Left lung (tissue), 10 donors: ENCODE results near the gene PRDM2. TPM values are rescaled to one million over a fixed set of nuclear protein-coding genes. Genes with fewer than 3 reads are reported as not detected.

ENCODE experiments used
- ATAC-seq: fragments of 200-7000 bp; cut with Tn5 transposase; one replicate; pipeline ENCODE4 v1.9.1; 2020; ENCODE audit warnings: moderate library complexity
- DNase-seq, 4 donors: peaks; one replicate each; pipeline ENCODE4 v3.0.0-alpha.2; 2013 to 2020
- H3K27ac ChIP-seq, 2 donors: fragments of 200-600 bp; sonication (generic) in 1 of 2; one replicate each; pipeline versions ENCODE4 v1.5.0 to v1.8.0; 2020 to 2021
- H3K27me3 ChIP-seq, 2 donors: fragments of 200-600 bp; sonication (generic) in 1 of 2; one replicate each; pipeline versions ENCODE4 v1.5.0 to v1.8.0; 2020 to 2021
- H3K36me3 ChIP-seq, 2 donors: fragments of 200-600 bp; sonication (generic) in 1 of 2; one replicate each; pipeline versions ENCODE4 v1.5.0 to v1.8.0; 2020 to 2021
- H3K4me1 ChIP-seq, 2 donors: fragments of 200-600 bp; one replicate each; pipeline ENCODE4 v1.8.0; 2021
- H3K4me3 ChIP-seq, 2 donors: fragments of 200-600 bp; sonication (generic) in 1 of 2; one replicate each; pipeline versions ENCODE4 v1.5.0 to v1.8.0; 2020 to 2021; ENCODE audit warnings: mild to moderate bottlenecking in 1 of 2
- H3K9me3 ChIP-seq, 2 donors: fragments of 200-600 bp; sonication (generic) in 1 of 2; one replicate each; pipeline versions ENCODE4 v1.5.0 to v1.8.0; 2020 to 2021
- intact Hi-C, 2 donors: fragments of 100-400 bp; cut with DNase I; formaldehyde crosslinking; loops; one replicate each; pipeline versions ENCODE4 v1.11.2 to v1.14.2; 2022
- polyA plus RNA-seq, 6 donors: library from polyadenylated mRNA; unstranded; fragments of 120-200 nt; gene quantifications; one replicate each; pipeline ENCODE4 v1.2.1, GENCODE V29; 2013; ENCODE audit not compliant: insufficient read length in 6 of 6
- total RNA-seq, 2 donors: library from RNA; stranded (reverse); fragmentation: NEBNext Ultra II Directional; extraction: Animal tissue kit (Norgen Biotek cat#: 25700); gene quantifications; one replicate each; pipeline ENCODE4 v1.2.1, GENCODE V29; 2021
- TF ChIP-seq, protein P1 (sequence below), 2 donors: fragments of 200-600 bp; sonication (generic) in 1 of 2; IDR thresholded peaks; one replicate each; pipeline versions ENCODE4 v1.5.0 to v1.8.0; 2021; ENCODE audit warnings: antibody characterized with exemption in 2 of 2
- donor health status: DM: no; HTN: yes; CAD: no.
- donor health status: DM: no; HTN: no; CAD: no.

Gene PRDM2
- total and polyA plus RNA-seq, 8 donors, result 39.6 to 51.7 (median 44.9) TPM

GRCh38 chr1:13812456-13813397 is 112.7 kb downstream of the PRDM2 start:
- intact Hi-C loops, result no loop called here
- ATAC-seq (no peak), DNase-seq (no peak)
- Histone ChIP-seq H3K9me3 (no peaks in the 10 kb centered on the region), H3K36me3 (peaks cover 0 to 16% of the 10 kb centered on the region in 2 donors), H3K27me3 (no peaks in the 10 kb centered on the region), H3K27ac (no peak overlapping the region), H3K4me3 (no peak overlapping the region), H3K4me1 (peaks cover 0 to 3% of the 10 kb centered on the region in 2 donors)
- TF ChIP-seq, protein P1, sequence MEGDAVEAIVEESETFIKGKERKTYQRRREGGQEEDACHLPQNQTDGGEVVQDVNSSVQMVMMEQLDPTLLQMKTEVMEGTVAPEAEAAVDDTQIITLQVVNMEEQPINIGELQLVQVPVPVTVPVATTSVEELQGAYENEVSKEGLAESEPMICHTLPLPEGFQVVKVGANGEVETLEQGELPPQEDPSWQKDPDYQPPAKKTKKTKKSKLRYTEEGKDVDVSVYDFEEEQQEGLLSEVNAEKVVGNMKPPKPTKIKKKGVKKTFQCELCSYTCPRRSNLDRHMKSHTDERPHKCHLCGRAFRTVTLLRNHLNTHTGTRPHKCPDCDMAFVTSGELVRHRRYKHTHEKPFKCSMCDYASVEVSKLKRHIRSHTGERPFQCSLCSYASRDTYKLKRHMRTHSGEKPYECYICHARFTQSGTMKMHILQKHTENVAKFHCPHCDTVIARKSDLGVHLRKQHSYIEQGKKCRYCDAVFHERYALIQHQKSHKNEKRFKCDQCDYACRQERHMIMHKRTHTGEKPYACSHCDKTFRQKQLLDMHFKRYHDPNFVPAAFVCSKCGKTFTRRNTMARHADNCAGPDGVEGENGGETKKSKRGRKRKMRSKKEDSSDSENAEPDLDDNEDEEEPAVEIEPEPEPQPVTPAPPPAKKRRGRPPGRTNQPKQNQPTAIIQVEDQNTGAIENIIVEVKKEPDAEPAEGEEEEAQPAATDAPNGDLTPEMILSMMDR (IDR thresholded peaks at IDR 0.05), result no peak

DNA sequence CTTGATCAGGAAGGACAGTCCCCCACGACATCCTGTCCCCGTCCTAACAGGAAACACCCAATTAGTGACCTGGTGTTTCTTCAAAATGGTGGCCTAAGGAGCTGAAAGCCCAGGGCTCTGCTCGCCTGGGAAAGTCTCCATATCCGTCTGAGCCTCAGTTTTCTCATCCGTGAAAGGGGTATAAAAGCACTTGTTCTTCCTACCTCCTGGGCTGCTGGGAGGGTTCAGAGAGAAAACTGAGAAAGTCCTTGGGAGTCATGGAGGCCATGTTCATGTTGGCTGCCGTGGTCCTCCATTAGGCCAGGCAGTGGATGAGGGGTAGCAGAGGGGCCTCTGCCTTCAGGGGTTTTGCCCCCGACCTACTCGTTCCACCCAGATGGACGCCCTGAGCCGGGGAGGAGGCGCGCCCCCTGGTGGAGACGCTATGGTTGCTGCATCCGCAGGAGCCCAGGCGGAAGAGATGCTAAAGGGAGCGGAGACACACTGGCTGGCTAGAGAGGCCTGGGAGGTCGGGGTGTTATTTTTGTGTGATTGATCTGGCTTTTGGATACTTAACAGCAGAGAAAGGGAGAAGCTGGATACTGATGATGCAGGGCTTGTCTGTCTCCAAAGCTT is 113.5 kb downstream of the PRDM2 start:
- intact Hi-C loops, result no loop called here
- TF ChIP-seq, protein P1 (IDR thresholded peaks at IDR 0.05), result peak; percentile 49 to 74
- ATAC-seq, result peak; percentile 61
- Histone ChIP-seq H3K4me1 (peaks cover 0 to 3% of the 10 kb centered on the region in 2 donors), H3K27me3 (no peaks in the 10 kb centered on the region), H3K9me3 (no peaks in the 10 kb centered on the region), H3K4me3 (no peak overlapping the region), H3K27ac (no peak overlapping the region), H3K36me3 (peaks cover 0 to 18% of the 10 kb centered on the region in 2 donors)
- DNase-seq, result peak in 2 of 4 donors; percentile 33 to 92

GRCh38 chr1:13814131-13814530 is 114.1 kb downstream of the PRDM2 start:
- Histone ChIP-seq H3K27me3 (no peaks in the 10 kb centered on the region), H3K4me1 (peaks cover 0 to 3% of the 10 kb centered on the region in 2 donors), H3K9me3 (no peaks in the 10 kb centered on the region), H3K4me3 (no peak overlapping the region), H3K36me3 (peaks cover 0 to 18% of the 10 kb centered on the region in 2 donors), H3K27ac (no peak overlapping the region)
- no peak for ATAC-seq
- TF ChIP-seq, protein P1 (IDR thresholded peaks at IDR 0.05), result no peak
- no peak for DNase-seq
- intact Hi-C loops, result no loop called here

- no peak overlapping the region for H3K27ac ChIP-seq
- H3K4me3 ChIP-seq, result no peak overlapping the region
- TF ChIP-seq, protein P1 (IDR thresholded peaks at IDR 0.05), result no peak
- intact Hi-C loops, result no loop called here
- H3K36me3 ChIP-seq, result peaks cover 0 to 34% of the 10 kb centered on the region in 2 donors
- peak in 1 of 4 donors; percentile 22 for DNase-seq
- H3K27me3 ChIP-seq, result no peaks in the 10 kb centered on the region
- no peaks in the 10 kb centered on the region for H3K9me3 ChIP-seq
- H3K4me1 ChIP-seq, result peaks cover 0 to 3% of the 10 kb centered on the region in 2 donors
- ATAC-seq, result no peak
Observed at GRCh38 chr1:13816016-13816760, 116.2 kb downstream of the PRDM2 start.
